H7 (cell line): Measurements from ENCODE around the gene CHST5. TPM values are rescaled to one million over a fixed set of nuclear protein-coding genes. Genes with fewer than 3 reads are reported as not detected.
"Not testable (repeated sequence)": the region's sequence is repeated elsewhere in the genome, so short reads cannot be mapped to it uniquely, and the experiment has no call there.

Experiments
- DNase-seq: peaks from one replicate; pipeline ENCODE4 v3.0.0; 2012
- H3K27me3 ChIP-seq: 2 replicates; pipeline ENCODE4 v1.6.0; 2011; ENCODE audit warnings: mild to moderate bottlenecking, low read length; ENCODE audit not compliant: control insufficient read depth, insufficient read depth
- H3K36me3 ChIP-seq: replicated peaks from 2 replicates; pipeline ENCODE4 v1.5.1; 2011; ENCODE audit warnings: low read length; ENCODE audit not compliant: control insufficient read depth, insufficient read depth
- H3K4me3 ChIP-seq: 2 replicates; pipeline ENCODE4 v1.5.1; 2011; ENCODE audit warnings: low read depth, mild to moderate bottlenecking, control low read depth, low read length, moderate library complexity; ENCODE audit not compliant: insufficient read depth
- total RNA-seq: library from RNA; depleted of rRNA; stranded (reverse); fragments of >200 nt; shearing (Covaris generic); gene quantifications from 2 replicates; pipeline ENCODE4 v1.2.3, GENCODE V29; 2014

CHST5 gene
- total RNA-seq, 1 experiment from 2014 or later, result 0.90 TPM

DNA sequence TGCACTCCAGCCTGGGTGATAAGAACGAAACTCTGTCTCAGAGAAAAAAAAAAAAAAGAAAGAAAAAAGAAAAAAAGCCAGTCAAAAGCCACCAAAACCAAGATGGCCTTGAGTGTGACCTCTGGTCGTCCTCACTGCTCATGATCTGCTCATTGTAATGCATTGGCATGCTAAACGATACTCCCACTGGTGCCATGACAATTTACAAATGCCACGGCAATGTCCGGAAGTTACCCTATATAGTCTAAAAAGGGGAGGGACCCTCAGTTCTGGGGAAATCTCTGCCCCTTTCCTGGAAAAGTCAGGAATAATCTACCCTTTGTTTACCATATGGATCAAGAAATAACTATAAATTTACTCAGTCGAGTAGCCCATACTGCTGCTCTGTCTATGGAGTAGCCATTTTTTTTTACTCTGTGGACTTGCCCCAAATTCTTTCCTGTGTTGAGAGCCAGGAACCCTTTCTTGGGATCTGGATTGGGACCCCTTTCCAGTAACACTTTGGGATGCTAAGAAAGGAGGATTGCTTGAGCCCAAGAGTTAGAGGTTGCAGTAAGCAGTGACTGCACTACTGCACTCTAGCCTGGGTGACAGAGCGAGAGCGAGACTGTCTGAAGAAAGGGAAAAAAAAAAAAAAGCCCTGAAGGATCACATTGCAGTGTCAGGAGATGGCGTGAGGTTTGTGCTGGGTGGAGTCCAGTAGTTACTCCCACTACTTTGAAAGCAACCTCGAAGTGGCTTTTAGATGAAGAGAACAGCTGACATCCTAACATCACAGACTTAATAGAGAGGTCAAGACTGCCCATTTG is 23.9 kb upstream of the CHST5 start:
- DNase-seq, result no peak
- Histone ChIP-seq H3K27me3 (peaks cover 1% of the 10 kb centered on the region; the same call in 1 of the 2 replicates), H3K4me3 (no peak overlapping the region), H3K36me3 (no peaks in the 10 kb centered on the region)

DNA sequence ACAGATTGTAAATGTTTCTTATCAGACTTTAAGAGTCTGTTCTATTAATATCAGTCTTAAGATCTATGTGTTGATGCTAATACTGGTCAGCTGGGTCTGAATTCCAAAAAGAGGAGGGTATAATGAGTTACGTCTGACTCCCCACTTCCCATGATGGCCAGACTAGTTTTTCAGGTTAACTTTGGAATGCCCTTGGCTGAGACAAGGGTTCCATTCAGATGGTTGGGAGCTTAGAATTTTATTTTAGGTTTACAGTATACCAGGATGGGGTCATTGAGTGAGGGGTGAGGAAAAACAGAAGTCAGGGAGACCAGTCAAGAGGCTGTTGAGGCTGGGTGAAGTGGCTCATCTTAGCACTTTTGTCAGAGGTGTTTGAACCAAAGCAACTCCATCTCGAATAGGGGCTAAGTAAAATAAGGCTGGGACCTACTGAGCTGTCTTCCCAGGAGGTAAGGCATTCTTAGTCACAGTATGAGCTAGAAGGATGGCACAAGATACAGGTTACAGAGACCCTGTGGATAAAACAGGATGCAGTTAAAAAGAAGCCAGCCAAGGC is 23.0 kb upstream of the CHST5 start:
- Histone ChIP-seq H3K27me3 (peaks cover 1% of the 10 kb centered on the region; the same call in 1 of the 2 replicates), H3K36me3 (no peaks in the 10 kb centered on the region), H3K4me3 (no peak overlapping the region)
- DNase-seq, result no peak

GRCh38 chr16:75556431-75556950 is 20.6 kb upstream of the CHST5 start:
- DNase-seq, result no peak
- Histone ChIP-seq H3K27me3 (peaks cover 1% of the 10 kb centered on the region; the same call in 1 of the 2 replicates), H3K36me3 (no peaks in the 10 kb centered on the region), H3K4me3 (peak overlapping the region; percentile 80)

DNA sequence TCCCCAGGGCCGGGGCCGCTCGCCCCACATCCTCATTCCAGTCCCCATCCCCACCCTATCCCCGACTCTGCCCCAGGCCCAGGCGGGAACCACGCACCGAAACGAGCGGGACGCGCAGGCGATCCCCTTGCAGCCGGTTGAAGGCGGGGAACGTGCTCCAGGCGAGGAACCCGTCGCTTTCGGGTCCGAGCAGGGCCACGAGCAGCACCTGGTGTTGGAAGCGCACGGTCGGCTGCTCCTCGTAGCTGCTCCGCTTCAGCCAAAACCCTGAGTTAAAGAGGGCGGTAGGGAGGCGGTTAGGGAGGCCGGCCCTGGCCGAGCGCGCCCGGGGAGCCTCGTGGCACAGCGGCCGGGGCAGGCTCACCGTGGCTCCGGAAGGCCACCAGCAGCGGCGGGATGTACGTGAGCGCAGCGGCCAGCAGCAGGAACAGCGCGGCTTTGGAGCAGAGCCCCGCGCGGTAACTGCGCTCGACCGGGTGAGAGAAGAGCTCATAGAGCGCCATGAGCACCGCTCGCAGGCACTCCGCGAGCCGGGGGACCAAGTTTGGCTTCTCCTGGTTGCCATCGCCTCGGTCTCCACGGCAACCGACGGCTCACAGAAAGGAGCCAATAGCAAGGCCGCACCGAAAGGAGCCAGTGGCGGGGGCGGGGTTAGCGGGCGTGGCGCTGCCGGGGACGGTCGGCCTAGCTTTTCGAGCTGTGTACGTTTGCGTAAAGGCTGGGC is 20.0 kb upstream of the CHST5 start, which contains the start of gene TMEM231:
TMEM231 (minus strand) TSS at position 546 of the 724 bp plus-strand sequence; CDS start at position 503, 43 bp downstream.
- Histone ChIP-seq H3K4me3 (peak within 1 kb of the TSS; percentile 80), H3K36me3 (no peaks in the 10 kb centered on the region), H3K27me3 (peaks cover 1% of the 10 kb centered on the region; the same call in 1 of the 2 replicates)
- DNase-seq, result peak; percentile 97

DNA sequence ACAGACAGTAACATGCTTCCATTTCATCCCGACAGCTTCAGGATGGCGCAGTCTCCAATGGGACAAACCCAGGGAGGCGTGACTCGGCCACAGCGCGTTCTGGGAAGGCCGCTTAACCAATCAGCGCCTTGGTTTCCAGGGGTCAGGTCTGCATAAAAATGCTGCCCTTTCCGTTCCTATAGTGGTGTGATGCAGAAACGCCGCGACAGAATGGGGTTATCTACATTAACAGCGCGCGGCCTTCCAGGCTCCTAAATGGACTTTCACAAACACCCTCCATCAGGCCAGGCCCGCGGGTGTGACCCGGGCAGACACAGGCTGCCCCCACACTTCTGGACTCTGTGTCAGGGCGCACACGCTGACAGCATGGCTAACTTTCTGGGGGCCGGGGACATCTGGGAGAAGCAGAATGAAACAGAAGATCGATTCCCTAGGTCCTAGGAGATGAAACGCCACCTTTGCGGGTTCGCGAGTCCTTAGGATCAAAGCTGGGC is 19.4 kb upstream of the CHST5 start:
- peak; percentile 89 for DNase-seq
- Histone ChIP-seq H3K27me3 (peaks cover 1% of the 10 kb centered on the region; the same call in 1 of the 2 replicates), H3K36me3 (no peaks in the 10 kb centered on the region), H3K4me3 (peak overlapping the region; percentile 80)

DNA sequence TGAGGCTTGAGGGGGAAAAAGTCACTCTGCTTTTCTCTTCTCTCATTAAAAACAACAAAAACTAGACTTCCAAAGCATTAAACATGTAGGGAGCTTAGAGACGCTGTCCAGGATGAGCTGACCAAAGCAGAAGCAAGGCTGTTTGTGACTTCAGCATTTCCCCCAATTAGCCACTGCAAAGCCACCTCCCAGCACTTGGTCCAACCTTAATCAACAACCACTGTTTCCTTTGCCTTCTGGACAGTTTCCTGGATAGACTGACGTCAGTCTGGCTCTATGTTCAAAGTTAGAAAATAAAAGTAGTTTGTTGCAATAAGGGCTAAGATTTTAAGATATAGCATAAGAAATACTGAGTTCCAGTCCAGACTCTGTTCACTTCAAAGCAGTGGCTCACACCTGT is 17.0 kb upstream of the CHST5 start:
- DNase-seq, result no peak
- Histone ChIP-seq H3K36me3 (no peaks in the 10 kb centered on the region), H3K27me3 (peaks cover 1% of the 10 kb centered on the region; the same call in 1 of the 2 replicates), H3K4me3 (no peak overlapping the region)

DNA sequence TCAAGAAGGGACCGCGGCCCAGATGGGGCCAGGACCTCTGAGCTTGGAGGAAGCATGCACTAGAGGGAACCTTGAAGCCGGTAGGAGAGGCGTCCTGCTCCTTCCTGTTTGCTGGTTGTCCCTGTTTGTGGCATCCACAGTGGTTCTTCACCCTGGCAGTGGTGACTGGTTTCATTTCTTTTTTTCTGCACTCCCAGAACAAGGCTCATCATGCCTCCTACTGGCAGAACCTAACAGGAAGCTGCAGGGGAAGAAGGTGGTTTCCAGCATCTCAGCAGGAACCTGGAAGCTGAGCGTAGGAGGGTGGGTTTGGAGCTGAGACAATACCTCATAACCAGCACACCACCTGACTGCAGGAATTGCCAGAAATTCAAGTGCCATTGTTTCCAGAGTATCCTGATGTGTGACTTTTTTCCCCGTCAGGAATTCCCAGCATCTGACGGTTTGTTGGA is 14.3 kb upstream of the CHST5 start:
- no peaks in the 10 kb centered on the region for H3K27me3 ChIP-seq
- no peak overlapping the region for H3K4me3 ChIP-seq
- peak; percentile 78 for DNase-seq
- H3K36me3 ChIP-seq, result no peaks in the 10 kb centered on the region

DNA sequence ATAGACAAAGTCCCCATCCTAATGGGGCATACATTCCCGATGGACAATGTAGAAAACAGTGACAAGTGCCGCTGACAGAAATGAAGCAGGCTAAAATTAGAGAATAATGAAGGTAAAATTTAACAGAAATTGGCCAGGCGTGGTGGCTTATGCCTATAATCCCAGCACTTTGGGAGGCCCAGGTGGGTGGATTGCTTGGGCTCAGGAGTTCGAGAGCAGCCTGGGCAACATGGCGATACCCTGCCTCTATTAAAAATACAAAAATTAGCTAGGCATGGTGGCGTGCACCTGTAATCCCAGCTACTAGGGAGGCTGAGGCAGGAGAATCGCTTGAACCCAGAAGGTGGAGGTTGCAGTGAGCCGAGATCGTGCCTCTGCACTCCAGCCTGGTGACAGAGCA is 12.5 kb upstream of the CHST5 start:
- DNase-seq, H3K36me3 ChIP-seq, H3K27me3 ChIP-seq, H3K4me3 ChIP-seq: not testable (repeated sequence)

GRCh38 chr16:75546293-75546692 is 10.4 kb upstream of the CHST5 start:
- no peak for DNase-seq
- Histone ChIP-seq H3K27me3 (no peaks in the 10 kb centered on the region), H3K36me3 (no peaks in the 10 kb centered on the region; the same call in 1 of the 2 replicates), H3K4me3 (no peak overlapping the region)

DNA sequence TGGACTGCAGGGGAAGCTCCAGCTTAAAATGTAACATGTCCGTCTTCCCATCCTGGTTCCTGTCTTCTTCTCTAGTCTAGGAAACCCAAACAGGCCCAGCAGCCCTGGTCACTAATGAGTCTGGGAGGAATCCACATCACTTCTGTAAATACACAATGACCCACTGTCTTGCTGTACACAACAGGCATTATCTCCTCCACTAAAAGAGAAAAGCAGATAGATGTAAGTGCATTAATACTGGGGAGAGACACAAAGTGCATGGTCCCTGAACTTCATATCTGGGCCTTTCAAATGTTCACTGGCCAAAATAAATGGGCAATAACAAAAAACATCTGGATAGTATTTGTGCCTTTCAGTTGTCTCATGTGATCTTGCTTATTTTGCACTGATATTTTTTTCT is 10.0 kb upstream of the CHST5 start:
- not testable (repeated sequence) for H3K4me3 ChIP-seq, DNase-seq, H3K36me3 ChIP-seq, H3K27me3 ChIP-seq

DNA sequence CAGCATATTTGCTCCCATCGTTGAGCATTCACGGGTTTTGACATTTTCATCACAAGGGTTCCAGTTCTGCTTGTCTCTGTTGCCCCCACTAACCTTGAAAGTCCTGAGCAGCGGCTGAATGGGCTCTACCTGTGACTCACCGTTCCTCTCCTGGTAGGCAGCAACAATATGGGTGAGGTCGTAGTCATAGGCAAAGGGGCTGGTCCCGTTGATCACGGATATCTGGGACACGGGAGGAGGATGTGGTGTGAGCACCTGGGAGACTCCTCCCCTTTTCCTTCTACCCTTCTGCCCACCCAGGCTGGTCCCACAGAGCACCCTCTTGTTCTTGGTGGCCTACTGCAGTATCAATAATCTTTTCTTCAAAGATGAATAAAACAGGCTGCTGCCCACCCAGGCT is 6.6 kb upstream of the CHST5 start:
- not testable (repeated sequence) for H3K27me3 ChIP-seq, H3K4me3 ChIP-seq, H3K36me3 ChIP-seq, DNase-seq

- no peak for DNase-seq
- H3K27me3 ChIP-seq, result no peaks in the 10 kb centered on the region
- H3K36me3 ChIP-seq, result no peaks in the 10 kb centered on the region; the same call in 1 of the 2 replicates
- no peak overlapping the region for H3K4me3 ChIP-seq
These were observed 5.3 kb upstream of the CHST5 start for GRCh38 chr16:75541236-75541635.

GRCh38 chr16:75538882-75539565 is 3.1 kb upstream of the CHST5 start:
- not testable (repeated sequence) for H3K4me3 ChIP-seq, DNase-seq, H3K36me3 ChIP-seq, H3K27me3 ChIP-seq

DNA sequence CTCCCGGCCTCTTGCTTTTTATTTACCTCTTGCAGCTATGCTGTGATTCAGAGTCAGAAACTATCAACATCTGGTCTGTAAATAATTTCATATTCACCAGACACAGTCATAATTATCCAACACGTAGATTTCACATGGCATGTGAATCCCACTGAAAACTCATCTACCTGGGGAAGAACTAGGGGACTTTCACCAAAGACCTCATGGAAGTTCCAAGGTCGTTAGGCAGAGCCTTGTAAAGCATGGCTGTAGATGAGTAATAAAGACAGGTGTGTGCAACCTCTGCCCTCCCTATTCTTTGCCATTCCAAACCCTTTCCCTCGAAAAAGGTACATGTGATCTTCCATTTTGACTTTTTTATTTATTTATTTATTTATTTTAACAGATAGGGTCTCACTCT is 1.9 kb upstream of the CHST5 start:
- no peaks in the 10 kb centered on the region for H3K36me3 ChIP-seq
- no peak overlapping the region for H3K4me3 ChIP-seq
- DNase-seq, result no peak
- H3K27me3 ChIP-seq, result no peaks in the 10 kb centered on the region
